ENCODE results near the gene NR5A2.

The NR5A2 gene

GRCh38 chr1:200035397-200035955 is 8.0 kb downstream of the NR5A2 start:
- Histone ChIP-seq H3K4me3 (ENCODE audit: low read length in 2 of 2) (peak overlapping the region; percentile 59 to 70), H3K27me3 (ENCODE audit: control insufficient read depth in 2 of 2, insufficient read depth in 2 of 2, low read length in 2 of 2) (peaks cover 15% of the 10 kb centered on the region in 2 donors), H3K9ac (ENCODE audit: low read depth in 1 of 2, low read length in 2 of 2) (peak overlapping the region; percentile 60 to 92), H3K4me1 (ENCODE audit: control insufficient read depth in 2 of 2, insufficient read depth in 2 of 2, low read length in 2 of 2) (peaks cover 26 to 53% of the 10 kb centered on the region in 2 donors), H3K9me3 (ENCODE audit: control insufficient read depth in 2 of 2, low read length in 2 of 2) (no peaks in the 10 kb centered on the region), H3K27ac (ENCODE audit: low read depth in 2 of 2, low read length in 2 of 2) (peak overlapping the region; percentile 52 to 80), H3K36me3 (ENCODE audit: control insufficient read depth in 2 of 2, insufficient read depth in 2 of 2, low read length in 2 of 2) (no peaks in the 10 kb centered on the region)

GRCh38 chr1:200035956-200036618 is 8.6 kb downstream of the NR5A2 start:
- Histone ChIP-seq H3K4me1 (ENCODE audit: control insufficient read depth in 2 of 2, insufficient read depth in 2 of 2, low read length in 2 of 2) (peaks cover 26 to 54% of the 10 kb centered on the region in 2 donors), H3K9ac (ENCODE audit: low read depth in 1 of 2, low read length in 2 of 2) (peak overlapping the region; percentile 60 to 92), H3K9me3 (ENCODE audit: control insufficient read depth in 2 of 2, low read length in 2 of 2) (no peaks in the 10 kb centered on the region), H3K27ac (ENCODE audit: low read depth in 2 of 2, low read length in 2 of 2) (peak overlapping the region; percentile 52 to 80), H3K27me3 (ENCODE audit: control insufficient read depth in 2 of 2, insufficient read depth in 2 of 2, low read length in 2 of 2) (peaks cover 15 to 17% of the 10 kb centered on the region in 2 donors), H3K36me3 (ENCODE audit: control insufficient read depth in 2 of 2, insufficient read depth in 2 of 2, low read length in 2 of 2) (no peaks in the 10 kb centered on the region), H3K4me3 (ENCODE audit: low read length in 2 of 2) (peak overlapping the region; percentile 59 to 70)

- peaks cover 26 to 58% of the 10 kb centered on the region in 2 donors for H3K4me1 ChIP-seq (ENCODE audit: control insufficient read depth in 2 of 2, insufficient read depth in 2 of 2, low read length in 2 of 2)
- H3K27ac ChIP-seq (ENCODE audit: low read depth in 2 of 2, low read length in 2 of 2): peak overlapping the region; percentile 52 to 80
- H3K9ac ChIP-seq (ENCODE audit: low read depth in 1 of 2, low read length in 2 of 2): peak overlapping the region; percentile 60 to 92
- H3K4me3 ChIP-seq (ENCODE audit: low read length in 2 of 2): peak overlapping the region; percentile 59 to 70
- no peaks in the 10 kb centered on the region for H3K36me3 ChIP-seq (ENCODE audit: control insufficient read depth in 2 of 2, insufficient read depth in 2 of 2, low read length in 2 of 2)
- H3K27me3 ChIP-seq (ENCODE audit: control insufficient read depth in 2 of 2, insufficient read depth in 2 of 2, low read length in 2 of 2): peaks cover 15 to 17% of the 10 kb centered on the region in 2 donors
- no peaks in the 10 kb centered on the region for H3K9me3 ChIP-seq (ENCODE audit: control insufficient read depth in 2 of 2, low read length in 2 of 2)
These were observed 9.2 kb downstream of the NR5A2 start for GRCh38 chr1:200036619-200037270.

- Histone ChIP-seq H3K9ac (ENCODE audit: low read depth in 1 of 2, low read length in 2 of 2) (peak overlapping the region; percentile 42 to 92), H3K36me3 (ENCODE audit: control insufficient read depth in 2 of 2, insufficient read depth in 2 of 2, low read length in 2 of 2) (no peaks in the 10 kb centered on the region), H3K4me1 (ENCODE audit: control insufficient read depth in 2 of 2, insufficient read depth in 2 of 2, low read length in 2 of 2) (peaks cover 26 to 56% of the 10 kb centered on the region in 2 donors)
These were observed 10.0 kb downstream of the NR5A2 start for GRCh38 chr1:200037501-200037900.

GRCh38 chr1:200037904-200038303 is 10.4 kb downstream of the NR5A2 start:
- Histone ChIP-seq H3K9ac (ENCODE audit: low read depth in 1 of 2, low read length in 2 of 2) (peak overlapping the region; percentile 41 to 92), H3K27me3 (ENCODE audit: control insufficient read depth in 2 of 2, insufficient read depth in 2 of 2, low read length in 2 of 2) (peaks cover 18 to 22% of the 10 kb centered on the region in 2 donors), H3K36me3 (ENCODE audit: control insufficient read depth in 2 of 2, insufficient read depth in 2 of 2, low read length in 2 of 2) (no peaks in the 10 kb centered on the region), H3K4me3 (ENCODE audit: low read length in 2 of 2) (peak overlapping the region in 1 of 2 donors; percentile 54), H3K27ac (ENCODE audit: low read depth in 2 of 2, low read length in 2 of 2) (peak overlapping the region; percentile 25 to 85), H3K4me1 (ENCODE audit: control insufficient read depth in 2 of 2, insufficient read depth in 2 of 2, low read length in 2 of 2) (peaks cover 22 to 54% of the 10 kb centered on the region in 2 donors), H3K9me3 (ENCODE audit: control insufficient read depth in 2 of 2, low read length in 2 of 2) (no peaks in the 10 kb centered on the region)

More at GRCh38 chr1:200037501-200037900, 10.0 kb downstream of the NR5A2 start:
- H3K27ac ChIP-seq (ENCODE audit: low read depth in 2 of 2, low read length in 2 of 2): peak overlapping the region; percentile 52 to 80
- H3K9me3 ChIP-seq (ENCODE audit: control insufficient read depth in 2 of 2, low read length in 2 of 2): no peaks in the 10 kb centered on the region
- H3K27me3 ChIP-seq (ENCODE audit: control insufficient read depth in 2 of 2, insufficient read depth in 2 of 2, low read length in 2 of 2): peaks cover 18 to 20% of the 10 kb centered on the region in 2 donors
- H3K4me3 ChIP-seq (ENCODE audit: low read length in 2 of 2): peak overlapping the region; percentile 59 to 70

- H3K36me3 ChIP-seq (ENCODE audit: control insufficient read depth in 2 of 2, insufficient read depth in 2 of 2, low read length in 2 of 2): no peaks in the 10 kb centered on the region
- H3K9ac ChIP-seq (ENCODE audit: low read depth in 1 of 2, low read length in 2 of 2): peak overlapping the region; percentile 70 to 92
- H3K27me3 ChIP-seq (ENCODE audit: control insufficient read depth in 2 of 2, insufficient read depth in 2 of 2, low read length in 2 of 2): peaks cover 18 to 19% of the 10 kb centered on the region in 2 donors
- H3K9me3 ChIP-seq (ENCODE audit: control insufficient read depth in 2 of 2, low read length in 2 of 2): no peaks in the 10 kb centered on the region
- peak overlapping the region; percentile 85 to 88 for H3K27ac ChIP-seq (ENCODE audit: low read depth in 2 of 2, low read length in 2 of 2)
- peak overlapping the region; percentile 81 to 83 for H3K4me3 ChIP-seq (ENCODE audit: low read length in 2 of 2)
- H3K4me1 ChIP-seq (ENCODE audit: control insufficient read depth in 2 of 2, insufficient read depth in 2 of 2, low read length in 2 of 2): peaks cover 21 to 49% of the 10 kb centered on the region in 2 donors
These were observed 10.9 kb downstream of the NR5A2 start for GRCh38 chr1:200038325-200038980.

- peak overlapping the region; percentile 85 to 88 for H3K27ac ChIP-seq (ENCODE audit: low read depth in 2 of 2, low read length in 2 of 2)
- H3K36me3 ChIP-seq (ENCODE audit: control insufficient read depth in 2 of 2, insufficient read depth in 2 of 2, low read length in 2 of 2): no peaks in the 10 kb centered on the region
- peaks cover 17 to 18% of the 10 kb centered on the region in 2 donors for H3K27me3 ChIP-seq (ENCODE audit: control insufficient read depth in 2 of 2, insufficient read depth in 2 of 2, low read length in 2 of 2)
- H3K9me3 ChIP-seq (ENCODE audit: control insufficient read depth in 2 of 2, low read length in 2 of 2): no peaks in the 10 kb centered on the region
- peaks cover 18 to 41% of the 10 kb centered on the region in 2 donors for H3K4me1 ChIP-seq (ENCODE audit: control insufficient read depth in 2 of 2, insufficient read depth in 2 of 2, low read length in 2 of 2)
- H3K4me3 ChIP-seq (ENCODE audit: low read length in 2 of 2): peak overlapping the region; percentile 81 to 83
- H3K9ac ChIP-seq (ENCODE audit: low read depth in 1 of 2, low read length in 2 of 2): peak overlapping the region; percentile 79 to 92
These were observed 11.7 kb downstream of the NR5A2 start for GRCh38 chr1:200038981-200039848.

- H3K27me3 ChIP-seq (ENCODE audit: control insufficient read depth in 2 of 2, insufficient read depth in 2 of 2, low read length in 2 of 2): peaks cover 14 to 17% of the 10 kb centered on the region in 2 donors
- peaks cover 15 to 37% of the 10 kb centered on the region in 2 donors for H3K4me1 ChIP-seq (ENCODE audit: control insufficient read depth in 2 of 2, insufficient read depth in 2 of 2, low read length in 2 of 2)
- H3K36me3 ChIP-seq (ENCODE audit: control insufficient read depth in 2 of 2, insufficient read depth in 2 of 2, low read length in 2 of 2): no peaks in the 10 kb centered on the region
- peak overlapping the region; percentile 85 to 88 for H3K27ac ChIP-seq (ENCODE audit: low read depth in 2 of 2, low read length in 2 of 2)
- peak overlapping the region; percentile 79 to 92 for H3K9ac ChIP-seq (ENCODE audit: low read depth in 1 of 2, low read length in 2 of 2)
- no peaks in the 10 kb centered on the region for H3K9me3 ChIP-seq (ENCODE audit: control insufficient read depth in 2 of 2, low read length in 2 of 2)
- H3K4me3 ChIP-seq (ENCODE audit: low read length in 2 of 2): peak overlapping the region; percentile 81 to 83
These were observed 12.5 kb downstream of the NR5A2 start for GRCh38 chr1:200039849-200040474.
